Tibial nerve (tissue), 4 donors: Measurements from ENCODE around the gene BCL2L15. TPM values are rescaled to one million over a fixed set of nuclear protein-coding genes. Genes with fewer than 3 reads are reported as not detected.

Source experiments
- DNase-seq, 2 donors: peaks; one replicate each; pipeline ENCODE4 v3.0.0-alpha.2; 2019; ENCODE audit warnings: low spot score in 2 of 2
- H3K27ac ChIP-seq, 4 donors: fragments of 200-600 bp; sonication (generic) in 3 of 4; one replicate each; pipeline ENCODE4 v1.5.1; 2017 to 2019; ENCODE audit warnings: mild to moderate bottlenecking in 1 of 4
- H3K27me3 ChIP-seq, 2 donors: fragments of 200-600 bp; sonication (generic) in 1 of 2; one replicate each; pipeline versions ENCODE4 v1.5.1 to v1.6.0; 2017 to 2019
- H3K36me3 ChIP-seq, 3 donors: fragments of 200-600 bp; sonication (generic); one replicate each; pipeline ENCODE4 v1.5.1; 2018 to 2019
- H3K4me1 ChIP-seq, 4 donors: fragments of 200-600 bp; sonication (generic) in 3 of 4; one replicate each; pipeline ENCODE4 v1.5.1; 2017 to 2019
- H3K4me3 ChIP-seq, 4 donors: fragments of 200-600 bp; sonication (generic) in 3 of 4; one replicate each; pipeline ENCODE4 v1.5.1; 2017 to 2019; ENCODE audit warnings: mild to moderate bottlenecking in 1 of 4, moderate library complexity in 1 of 4
- H3K9me3 ChIP-seq, 4 donors: fragments of 200-600 bp; sonication (generic) in 3 of 4; one replicate each; pipeline ENCODE4 v1.5.1; 2017 to 2019
- CTCF ChIP-seq, 5 experiments: fragments of 200-600 bp in 3 of 5; fragments of 450-650 bp in 2 of 5; sonication (generic) in 3 of 5; IDR thresholded peaks; one replicate each; pipeline ENCODE4 v1.5.1; 2016 to 2019; ENCODE audit warnings: antibody characterized with exemption in 5 of 5, mild to moderate bottlenecking in 3 of 5, moderate library complexity in 2 of 5
- EP300 ChIP-seq, 2 donors: sonication (generic); formaldehyde crosslinking; IDR thresholded peaks; one replicate each; pipeline ENCODE4 v1.6.1; 2017; ENCODE audit warnings: antibody characterized with exemption in 2 of 2, mild to moderate bottlenecking in 1 of 2
- POLR2A ChIP-seq, 2 donors: fragments of 450-650 bp; IDR thresholded peaks; one replicate each; pipeline ENCODE4 v1.6.1; 2017; ENCODE audit warnings: antibody characterized with exemption in 2 of 2, mild to moderate bottlenecking in 2 of 2, moderate library complexity in 2 of 2
- WGBS, 2 donors: methylation state at CpG; one replicate each; pipeline ENCODE4 v1.1.5; 2018; 5-methylcytosine and 5-hydroxymethylcytosine counted together
- total RNA-seq, 4 donors: library from RNA; depleted of rRNA; stranded (reverse); fragments of >200 nt; gene quantifications; one replicate each; pipeline ENCODE4 v1.1.0, GENCODE V29; 2016

BCL2L15 gene
- total RNA-seq, 4 donors from 2014 or later = 0.22 to 0.63 (median 0.35) TPM

GRCh38 chr1:113881661-113882060 lies 5.7 kb downstream of the BCL2L15 start:
- TF ChIP-seq POLR2A (IDR thresholded peaks at IDR 0.05) (no peak), CTCF (IDR thresholded peaks at IDR 0.05) (no peak), EP300 (IDR thresholded peaks at IDR 0.05) (no peak)
- no peak overlapping the region for H3K4me3 ChIP-seq
- peaks cover 0 to 6% (median 0%) of the 10 kb centered on the region in 4 donors for H3K4me1 ChIP-seq
- no peak for DNase-seq
- peaks cover 0 to 11% (median 0%) of the 10 kb centered on the region in 3 donors for H3K36me3 ChIP-seq
- no peaks in the 10 kb centered on the region for H3K9me3 ChIP-seq
- H3K27me3 ChIP-seq = no peaks in the 10 kb centered on the region
- no peak overlapping the region for H3K27ac ChIP-seq
- 93 to 95% methylated on average over 2 of the region's 2 CpGs for WGBS, 2 donors

- H3K9me3 ChIP-seq = no peaks in the 10 kb centered on the region
- DNase-seq = no peak
- peaks cover 0 to 6% (median 0%) of the 10 kb centered on the region in 4 donors for H3K4me1 ChIP-seq
- WGBS, 2 donors = 88 to 94% methylated on average over 4 of the region's 4 CpGs
- H3K4me3 ChIP-seq = no peak overlapping the region
- no peak overlapping the region for H3K27ac ChIP-seq
- TF ChIP-seq CTCF (IDR thresholded peaks at IDR 0.05) = no peak
- TF ChIP-seq POLR2A (IDR thresholded peaks at IDR 0.05) = no peak
- TF ChIP-seq EP300 (IDR thresholded peaks at IDR 0.05) = no peak
- H3K27me3 ChIP-seq = no peaks in the 10 kb centered on the region
- H3K36me3 ChIP-seq = peaks cover 0 to 7% (median 0%) of the 10 kb centered on the region in 3 donors
Observed at GRCh38 chr1:113879739-113880038, 7.7 kb downstream of the BCL2L15 start.

- no peak for DNase-seq
- TF ChIP-seq POLR2A (IDR thresholded peaks at IDR 0.05) (no peak), CTCF (IDR thresholded peaks at IDR 0.05) (no peak), EP300 (IDR thresholded peaks at IDR 0.05) (no peak)
- Histone ChIP-seq H3K4me3 (no peak overlapping the region), H3K9me3 (no peaks in the 10 kb centered on the region), H3K4me1 (peaks cover 0 to 7% (median 3%) of the 10 kb centered on the region in 4 donors), H3K27me3 (no peaks in the 10 kb centered on the region), H3K36me3 (peaks cover 0 to 7% (median 0%) of the 10 kb centered on the region in 3 donors), H3K27ac (no peak overlapping the region)
- 84 to 89% methylated on average over 5 of the region's 5 CpGs for WGBS, 2 donors
Observed at GRCh38 chr1:113876176-113876575, 11.2 kb downstream of the BCL2L15 start.

- Histone ChIP-seq H3K9me3 (no peaks in the 10 kb centered on the region), H3K36me3 (peaks cover 0 to 7% (median 0%) of the 10 kb centered on the region in 3 donors), H3K27me3 (no peaks in the 10 kb centered on the region), H3K4me3 (no peak overlapping the region), H3K27ac (no peak overlapping the region), H3K4me1 (peaks cover 0 to 7% (median under 1%) of the 10 kb centered on the region in 4 donors)
- no peak for DNase-seq
- TF ChIP-seq CTCF (IDR thresholded peaks at IDR 0.05) (no peak), EP300 (IDR thresholded peaks at IDR 0.05) (no peak), POLR2A (IDR thresholded peaks at IDR 0.05) (no peak)
- WGBS, 2 donors = 90 to 93% methylated on average over 2 of the region's 2 CpGs
Observed at GRCh38 chr1:113875714-113876113, 11.7 kb downstream of the BCL2L15 start.

DNA sequence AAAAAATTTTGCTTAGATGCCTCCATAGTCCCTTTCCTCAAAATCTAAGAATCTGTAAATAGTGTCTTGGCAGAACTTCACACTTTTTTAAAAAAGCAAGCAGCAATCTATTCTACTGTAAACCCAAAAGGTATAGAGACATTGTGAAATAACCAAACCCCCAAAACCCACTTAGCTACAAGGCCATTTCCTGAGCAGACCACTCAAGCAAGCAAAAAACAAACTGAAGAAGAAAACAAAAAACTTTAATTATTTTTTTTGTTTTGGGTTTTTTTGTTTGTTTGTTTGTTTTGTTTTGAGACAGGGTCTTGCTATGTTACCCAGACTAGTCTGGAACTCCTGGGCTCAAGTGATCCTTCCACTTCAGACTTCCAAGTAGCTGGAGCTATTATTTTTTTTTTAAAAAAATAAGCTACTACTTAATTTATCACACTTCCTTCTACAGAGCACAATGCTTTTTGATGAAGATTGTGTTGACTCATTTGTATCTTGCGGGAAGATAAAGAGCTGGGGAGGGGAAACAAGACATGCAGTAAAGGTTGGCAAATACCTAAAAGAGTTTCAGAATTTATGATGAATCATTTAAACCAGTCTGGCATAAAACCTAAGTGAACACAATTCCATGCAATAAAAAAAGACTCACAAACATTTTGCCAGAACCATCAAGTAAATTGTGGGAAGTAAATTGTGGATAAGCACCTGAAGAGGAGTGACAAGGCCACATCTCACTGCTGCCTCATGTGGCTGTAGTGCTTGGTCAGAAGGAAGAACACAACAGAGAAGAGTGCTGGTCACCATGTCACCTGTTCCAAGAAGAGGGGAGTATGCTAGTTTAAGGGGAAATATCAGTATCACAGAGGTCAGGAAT lies 13.1 kb downstream of the BCL2L15 start:
- H3K27ac ChIP-seq = peak overlapping the region in 1 of 4 donors; percentile 4
- TF ChIP-seq CTCF (IDR thresholded peaks at IDR 0.05) (no peak), POLR2A (IDR thresholded peaks at IDR 0.05) (no peak), EP300 (IDR thresholded peaks at IDR 0.05) (no peak)
- H3K27me3 ChIP-seq = no peaks in the 10 kb centered on the region
- no peak for DNase-seq
- peaks cover 0 to 7% (median 0%) of the 10 kb centered on the region in 4 donors for H3K4me1 ChIP-seq
- WGBS, 2 donors = 71 to 85% methylated on average over 1 of the region's 1 CpG
- H3K9me3 ChIP-seq = no peaks in the 10 kb centered on the region
- H3K4me3 ChIP-seq = no peak overlapping the region
- no peaks in the 10 kb centered on the region for H3K36me3 ChIP-seq
